ENCODE results near the gene RPL37A.

The RPL37A gene

GRCh38 chr2:216498379-216499352 lies at the start of gene RPL37A:
Gene RPL37A (plus strand): TSS chr2:216498844. CDS start chr2:216498875, 31 bp downstream.
- peak; percentile 98 for DNase-seq

- no peak for DNase-seq
Measured at GRCh38 chr2:216450346-216450745, 48.3 kb upstream of the RPL37A start.

- DNase-seq = no peak
Measured at GRCh38 chr2:216450784-216451183, 47.9 kb upstream of the RPL37A start.

- no peak for DNase-seq
Measured at GRCh38 chr2:216453955-216454614, 44.6 kb upstream of the RPL37A start.

- DNase-seq = no peak
Measured at GRCh38 chr2:216463148-216463547, 35.5 kb upstream of the RPL37A start.

DNA sequence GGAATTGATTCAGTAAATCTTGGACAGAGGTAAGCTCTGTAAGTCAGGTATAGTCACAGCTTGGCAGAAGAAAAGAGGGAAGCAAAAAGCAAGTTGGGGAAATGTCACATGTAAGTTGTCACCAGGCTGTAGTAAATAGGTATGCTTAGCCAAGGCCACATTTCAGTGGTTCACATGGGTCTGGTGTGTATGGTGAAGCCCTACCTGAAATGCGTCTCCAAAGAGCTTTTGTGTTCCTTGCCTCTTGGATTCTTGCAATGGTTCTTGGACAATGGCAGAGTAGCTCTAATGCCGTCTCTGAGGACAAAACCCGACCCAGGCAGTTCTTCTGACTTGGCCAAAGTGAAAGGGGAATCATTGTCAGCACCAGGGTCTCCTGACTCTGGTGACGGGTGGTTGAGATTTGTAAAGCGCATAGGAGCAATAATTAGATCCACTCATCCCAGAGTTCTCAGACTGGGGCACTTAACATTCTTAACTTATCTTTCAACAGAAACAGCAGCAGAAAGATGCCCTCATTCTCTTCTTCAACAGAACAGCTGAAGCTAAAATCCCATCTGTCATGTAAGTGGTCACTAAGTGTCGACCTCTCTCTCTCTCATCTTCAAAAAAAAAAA lies 34.4 kb upstream of the RPL37A start:
- DNase-seq = no peak

GRCh38 chr2:216465579-216466195 lies 33.0 kb upstream of the RPL37A start:
- no peak for DNase-seq

DNA sequence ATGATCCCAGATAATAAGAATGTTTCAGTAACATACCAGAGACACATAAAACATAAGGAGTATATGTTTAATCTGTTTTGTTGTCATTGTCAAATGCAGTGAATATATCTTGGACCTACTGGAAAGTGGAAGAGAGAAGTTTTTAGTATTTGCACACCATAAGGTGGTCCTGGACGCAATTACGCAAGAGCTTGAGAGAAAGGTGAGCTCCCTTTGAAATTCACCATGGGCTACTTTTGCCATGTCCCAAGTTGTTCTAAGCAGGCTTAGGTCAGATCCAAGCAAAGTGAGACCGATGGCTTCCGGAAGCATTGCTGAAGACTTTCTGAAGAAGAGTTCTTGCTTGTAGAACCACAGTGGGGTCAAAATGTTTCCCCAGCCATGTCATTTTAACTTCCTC lies 30.8 kb upstream of the RPL37A start:
- no peak for DNase-seq

DNA sequence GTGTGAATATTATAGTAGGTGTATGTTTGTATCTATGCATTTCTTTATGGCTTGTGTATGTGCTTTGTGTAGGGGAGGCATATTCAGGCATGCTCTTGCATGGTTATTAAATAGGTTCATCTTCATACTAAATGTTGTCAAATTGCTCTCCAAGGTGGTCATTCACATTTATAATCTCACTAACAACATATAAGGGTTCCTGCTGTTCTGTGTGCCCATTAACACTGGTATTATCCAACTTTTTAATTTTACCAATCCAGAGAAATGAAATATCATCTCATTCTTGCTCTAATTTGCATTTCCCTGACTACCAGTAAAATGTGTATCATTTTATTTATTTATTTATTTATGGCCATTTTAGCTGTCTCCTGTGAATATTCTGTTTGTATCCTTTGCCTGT lies 29.0 kb upstream of the RPL37A start:
- DNase-seq = no peak

DNA sequence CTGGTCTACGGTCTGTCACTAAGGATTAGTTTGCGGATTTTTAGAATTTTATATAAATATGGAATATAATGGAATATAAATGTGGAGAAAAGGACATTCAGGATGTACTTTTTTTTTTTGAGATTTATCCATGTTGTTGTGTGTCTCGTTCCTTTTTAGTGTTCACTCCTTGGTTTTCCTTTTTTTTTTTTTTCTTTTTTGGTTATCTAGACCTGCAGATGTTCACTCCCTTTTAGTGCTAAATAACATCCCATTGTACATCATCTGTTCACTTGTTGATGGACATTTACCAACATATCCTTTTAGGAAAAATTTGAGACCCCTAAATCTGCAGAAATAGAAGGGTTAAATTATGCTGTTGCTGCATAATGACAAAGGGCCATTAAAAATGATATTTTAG lies 25.5 kb upstream of the RPL37A start:
- no peak for DNase-seq

- DNase-seq = peak; percentile 73
Measured at GRCh38 chr2:216474925-216475670, 23.5 kb upstream of the RPL37A start.

GRCh38 chr2:216475767-216476166 lies 22.9 kb upstream of the RPL37A start:
- peak; percentile 44 for DNase-seq

DNA sequence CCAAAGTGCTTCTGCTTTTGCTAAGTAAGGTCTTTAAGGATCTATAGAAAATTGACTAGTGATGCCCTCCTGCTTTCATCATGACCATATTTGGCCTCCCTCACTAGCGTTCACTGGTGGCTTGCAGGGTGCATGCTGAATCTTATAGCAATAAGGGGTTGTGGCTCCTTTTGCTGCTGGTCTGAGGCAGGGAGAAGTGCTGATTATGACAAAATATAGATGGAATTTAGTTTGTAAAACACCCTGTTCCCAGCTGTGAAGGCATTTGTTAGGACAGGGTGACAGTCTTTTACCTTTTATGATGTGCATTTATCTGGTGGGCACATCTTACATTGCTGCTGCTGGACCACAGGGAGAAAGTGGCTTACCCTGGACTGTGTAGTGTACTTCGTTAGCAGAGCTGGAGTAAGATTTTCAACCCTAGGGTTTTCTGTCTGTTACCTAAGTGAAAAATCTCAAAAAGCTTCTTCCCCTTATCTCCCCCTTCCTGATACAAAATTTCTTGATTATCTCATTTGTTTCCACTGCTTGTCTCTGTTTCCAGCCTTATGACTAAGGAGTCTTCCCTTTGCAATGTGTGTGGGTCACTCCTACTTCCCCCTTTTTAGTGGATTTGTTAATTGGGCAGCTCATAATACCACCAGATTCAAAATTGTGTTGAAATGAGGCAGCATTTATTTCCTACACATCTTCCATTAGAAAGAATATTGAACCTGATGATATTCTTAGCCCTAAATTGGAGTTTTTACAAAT lies 21.2 kb upstream of the RPL37A start:
- DNase-seq = peak; percentile 54

GRCh38 chr2:216478151-216478550 lies 20.5 kb upstream of the RPL37A start:
- DNase-seq = no peak

- DNase-seq = no peak
Measured at GRCh38 chr2:216478791-216479190, 19.9 kb upstream of the RPL37A start.

- no peak for DNase-seq
Measured at GRCh38 chr2:216480221-216480620, 18.4 kb upstream of the RPL37A start.

GRCh38 chr2:216482640-216483039 lies 16.0 kb upstream of the RPL37A start:
- no peak for DNase-seq

GRCh38 chr2:216485237-216485636 lies 13.4 kb upstream of the RPL37A start:
- DNase-seq = no peak

GRCh38 chr2:216485745-216486144 lies 12.9 kb upstream of the RPL37A start:
- DNase-seq = no peak

- DNase-seq = no peak
Measured at GRCh38 chr2:216486271-216486670, 12.4 kb upstream of the RPL37A start.

GRCh38 chr2:216486708-216487107 lies 11.9 kb upstream of the RPL37A start:
- DNase-seq = peak; percentile 68

GRCh38 chr2:216490061-216490460 lies 8.6 kb upstream of the RPL37A start:
- peak; percentile 66 for DNase-seq
